Immature natural killer cell (primary cell): ENCODE data around the gene ILDR2. TPM values are rescaled to one million over a fixed set of nuclear protein-coding genes. Genes with fewer than 3 reads are reported as not detected.
A peak's percentile ranks its signal among the peaks of the same experiment; 100 is the strongest.

Experiments used
- DNase-seq, 3 donors: peaks; one replicate each; pipeline ENCODE4 v3.0.0; 2022; ENCODE audit warnings: mixed read lengths in 1 of 3
- H3K27ac Mint-ChIP-seq, 6 donors: one replicate each; pipeline ENCODE4 v1.8.0; 2020; ENCODE audit warnings: mixed read lengths in 6 of 6, mild to moderate bottlenecking in 5 of 6, inconsistent platforms in 4 of 6, moderate library complexity in 3 of 6
- H3K27me3 Mint-ChIP-seq, 3 donors: one replicate each; pipeline ENCODE4 v1.8.0; 2020 to 2021; ENCODE audit warnings: low read depth in 3 of 3, mild to moderate bottlenecking in 3 of 3, mixed read lengths in 3 of 3, moderate library complexity in 3 of 3, inconsistent platforms in 1 of 3
- H3K36me3 Mint-ChIP-seq, 3 donors: one replicate each; pipeline ENCODE4 v1.8.0; 2020; ENCODE audit warnings: mixed read lengths in 3 of 3, inconsistent platforms in 2 of 3, mild to moderate bottlenecking in 2 of 3
- H3K4me1 Mint-ChIP-seq, 2 donors: one replicate each; pipeline ENCODE4 v1.8.0; 2020; ENCODE audit warnings: inconsistent platforms in 2 of 2, mild to moderate bottlenecking in 2 of 2, mixed read lengths in 2 of 2, moderate library complexity in 1 of 2
- H3K4me3 Mint-ChIP-seq, 5 donors: one replicate each; pipeline ENCODE4 v1.8.0; 2020; ENCODE audit warnings: mild to moderate bottlenecking in 5 of 5, mixed read lengths in 5 of 5, inconsistent platforms in 3 of 5, moderate library complexity in 3 of 5
- H3K9me3 Mint-ChIP-seq, 6 donors: one replicate each; pipeline ENCODE4 v1.8.0; 2020; ENCODE audit warnings: mild to moderate bottlenecking in 6 of 6, mixed read lengths in 6 of 6, inconsistent platforms in 4 of 6, moderate library complexity in 3 of 6
- polyA plus RNA-seq, 3 donors: library from polyadenylated mRNA; unstranded; fragments of 300-500 nt; fragmentation: Illumina TruSeq; gene quantifications; one replicate each; pipeline ENCODE4 v1.2.3, GENCODE V29; 2021

ILDR2 gene
- polyA plus RNA-seq, 3 donors from 2014 or later, result 1.9 TPM; not detected in 2

DNA sequence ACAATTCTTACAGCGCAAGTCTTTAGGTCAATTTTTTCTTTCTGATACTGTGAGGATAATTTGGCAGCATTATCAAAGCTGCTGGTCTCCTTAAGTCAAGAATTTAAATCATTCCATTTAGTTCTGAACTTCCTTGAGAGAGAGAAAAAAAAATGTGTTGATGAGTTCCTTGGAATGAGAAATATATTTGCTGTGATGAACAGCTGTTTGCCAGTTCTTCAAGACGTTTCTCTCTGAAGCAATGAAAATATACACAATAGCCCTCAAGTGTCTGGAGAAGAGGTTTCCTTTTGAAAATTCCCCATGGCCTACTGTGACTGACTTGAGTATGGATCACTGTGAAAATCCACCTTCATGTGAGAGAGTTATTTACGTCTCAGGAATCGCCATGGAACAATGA lies 68.3 kb downstream of the ILDR2 start:
- Mint-ChIP-seq H3K4me3 (no peak overlapping the region), H3K4me1 (peaks cover 10 to 23% of the 10 kb centered on the region in 2 donors), H3K36me3 (no peaks in the 10 kb centered on the region), H3K27me3 (peaks cover 0 to 6% (median 2%) of the 10 kb centered on the region in 3 donors), H3K9me3 (no peaks in the 10 kb centered on the region), H3K27ac (no peak overlapping the region)
- no peak for DNase-seq

DNA sequence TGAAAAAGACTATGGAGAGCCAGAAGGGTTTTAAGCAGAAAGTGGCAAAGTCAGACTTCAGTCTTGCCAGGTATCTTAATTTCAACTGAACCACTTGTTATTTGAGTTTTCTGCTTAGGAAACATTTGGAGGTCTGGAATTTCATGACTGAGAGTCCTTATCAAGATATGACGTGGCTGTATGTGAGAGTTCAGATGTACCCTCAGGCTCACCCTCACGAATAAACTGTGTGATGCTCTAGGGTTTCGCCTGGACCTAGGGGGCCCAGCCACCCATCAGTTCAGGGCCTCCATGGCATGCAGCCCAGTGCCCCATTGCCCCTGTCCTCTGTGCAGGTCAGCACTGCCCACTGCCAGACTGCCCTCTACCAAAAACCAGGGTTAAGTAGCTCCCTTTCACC lies 68.7 kb downstream of the ILDR2 start:
- no peak for DNase-seq
- Mint-ChIP-seq H3K27ac (no peak overlapping the region), H3K9me3 (no peaks in the 10 kb centered on the region), H3K4me1 (peaks cover 10 to 23% of the 10 kb centered on the region in 2 donors), H3K36me3 (no peaks in the 10 kb centered on the region), H3K27me3 (peaks cover 0 to 6% (median 2%) of the 10 kb centered on the region in 3 donors), H3K4me3 (no peak overlapping the region)

DNA sequence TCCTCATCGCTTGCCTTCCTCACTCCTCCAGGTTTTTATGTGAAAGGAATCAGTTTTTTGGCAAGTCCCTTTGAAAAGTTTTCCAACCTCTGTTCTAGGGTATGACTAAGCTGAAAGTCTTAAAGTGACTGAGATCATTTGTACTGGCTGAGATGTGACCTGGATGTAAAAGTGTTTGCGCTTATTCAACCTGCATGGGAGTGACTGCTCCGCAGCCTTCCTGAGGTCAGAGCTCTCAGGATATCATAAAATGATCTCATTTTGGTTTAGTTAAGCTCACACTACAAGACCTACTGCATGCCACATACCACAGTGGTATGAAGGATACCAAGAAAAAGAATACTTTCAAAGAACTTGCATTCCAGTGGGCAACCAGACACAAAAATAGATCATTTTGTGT lies 69.4 kb downstream of the ILDR2 start:
- Mint-ChIP-seq H3K4me3 (peak overlapping the region in 2 of 5 donors; percentile 0 to 1), H3K27me3 (peaks cover 0 to 7% (median 2%) of the 10 kb centered on the region in 3 donors), H3K9me3 (no peaks in the 10 kb centered on the region), H3K4me1 (peaks cover 10 to 19% of the 10 kb centered on the region in 2 donors), H3K36me3 (no peaks in the 10 kb centered on the region), H3K27ac (no peak overlapping the region)
- no peak for DNase-seq

DNA sequence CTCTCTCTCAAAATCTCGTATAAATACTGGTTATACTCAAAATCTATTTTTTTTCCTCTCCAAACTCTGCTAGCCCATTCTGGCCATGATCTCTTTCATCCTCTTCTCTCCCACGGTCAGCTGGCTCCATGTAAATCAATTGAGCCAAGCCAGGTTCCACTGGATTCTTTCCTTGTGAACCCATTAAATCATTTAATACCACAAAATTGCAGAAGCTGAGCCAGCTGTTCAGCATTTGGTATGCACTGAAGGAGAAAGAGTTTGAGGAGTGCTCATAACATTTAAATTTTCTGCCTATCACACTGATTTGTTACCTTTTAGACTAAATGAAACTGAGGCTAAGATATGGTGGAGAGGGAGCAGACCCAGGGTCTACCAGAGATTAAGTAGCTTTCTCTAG lies 70.2 kb downstream of the ILDR2 start:
- no peak overlapping the region for H3K4me3 Mint-ChIP-seq
- H3K27me3 Mint-ChIP-seq, result peaks cover 0 to 4% (median 2%) of the 10 kb centered on the region in 3 donors
- H3K9me3 Mint-ChIP-seq, result no peaks in the 10 kb centered on the region
- H3K36me3 Mint-ChIP-seq, result no peaks in the 10 kb centered on the region
- no peak overlapping the region for H3K27ac Mint-ChIP-seq
- no peak for DNase-seq
- H3K4me1 Mint-ChIP-seq, result peaks cover 7 to 12% of the 10 kb centered on the region in 2 donors

DNA sequence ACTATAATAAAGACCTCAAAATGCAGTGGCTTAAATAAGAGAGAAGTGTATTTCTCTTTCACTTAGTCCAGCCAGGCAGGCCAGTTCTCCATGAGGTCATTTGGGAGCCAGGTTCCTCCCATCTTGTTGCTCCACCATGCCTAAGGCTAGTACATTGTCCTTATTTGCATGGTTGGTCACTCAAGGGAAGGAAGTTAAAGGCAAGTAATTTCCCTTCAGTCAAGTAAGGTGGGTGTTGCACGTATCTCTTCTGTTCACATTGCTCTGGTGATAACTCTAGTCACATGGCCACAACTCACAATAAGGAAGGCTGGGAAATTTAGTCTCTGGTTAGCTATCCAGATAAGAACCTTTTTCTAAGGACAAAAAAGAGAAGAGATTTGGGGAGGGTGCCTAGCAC lies 72.1 kb downstream of the ILDR2 start:
- Mint-ChIP-seq H3K36me3 (no peaks in the 10 kb centered on the region), H3K4me3 (no peak overlapping the region)

DNA sequence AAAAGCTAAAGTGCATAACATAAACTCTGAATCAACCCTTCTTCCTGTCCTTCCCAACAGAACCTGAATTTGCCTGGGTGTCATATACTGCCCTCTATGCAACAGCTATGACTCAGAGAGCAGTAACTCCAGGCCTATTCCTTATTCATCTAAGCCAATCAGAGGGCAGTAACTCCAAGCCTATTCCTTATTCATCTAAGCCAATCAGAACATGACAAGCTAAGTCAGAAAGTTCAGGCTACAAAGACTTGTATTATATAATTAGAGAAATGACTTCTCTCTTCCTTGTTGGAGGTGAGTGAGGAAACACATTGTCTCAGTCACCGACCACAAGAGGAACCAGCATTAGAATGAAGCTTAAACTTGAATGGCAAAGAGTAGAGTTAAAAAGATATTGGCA lies 73.1 kb downstream of the ILDR2 start:
- Mint-ChIP-seq H3K4me3 (no peak overlapping the region), H3K36me3 (no peaks in the 10 kb centered on the region), H3K27me3 (peaks cover 0 to 9% (median 2%) of the 10 kb centered on the region in 3 donors), H3K9me3 (no peaks in the 10 kb centered on the region), H3K4me1 (peaks cover 7 to 12% of the 10 kb centered on the region in 2 donors), H3K27ac (no peak overlapping the region)
- no peak for DNase-seq

More for the DNA sequence above, 72.1 kb downstream of the ILDR2 start:
- DNase-seq, result no peak
- H3K9me3 Mint-ChIP-seq, result no peaks in the 10 kb centered on the region
- H3K4me1 Mint-ChIP-seq, result peaks cover 7 to 12% of the 10 kb centered on the region in 2 donors
- peaks cover 0 to 9% (median 2%) of the 10 kb centered on the region in 3 donors for H3K27me3 Mint-ChIP-seq
- H3K27ac Mint-ChIP-seq, result no peak overlapping the region

DNA sequence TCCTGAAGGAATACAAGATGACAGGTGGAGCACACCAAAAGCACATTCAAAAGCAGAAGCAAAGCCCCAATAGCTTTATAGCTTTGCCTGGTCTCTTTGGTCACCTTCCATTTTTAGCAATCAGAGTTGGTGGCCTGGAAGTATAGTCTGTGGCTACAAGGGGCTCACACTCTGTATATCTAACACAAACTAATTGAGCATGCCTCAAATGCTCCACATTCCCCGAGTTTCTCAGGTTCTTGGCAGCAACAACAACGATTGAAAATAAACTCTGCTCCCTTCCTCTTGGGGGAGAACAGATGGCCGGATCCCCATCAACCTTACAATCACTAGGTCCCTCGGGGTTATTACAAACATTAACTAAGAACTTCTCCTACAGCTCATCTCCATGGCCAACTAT lies 74.4 kb downstream of the ILDR2 start:
- no peak overlapping the region for H3K4me3 Mint-ChIP-seq
- peaks cover 0 to 5% (median 1%) of the 10 kb centered on the region in 6 donors for H3K9me3 Mint-ChIP-seq
- peaks cover 3 to 4% of the 10 kb centered on the region in 2 donors for H3K4me1 Mint-ChIP-seq
- DNase-seq, result no peak
- peaks cover 2 to 10% (median 3%) of the 10 kb centered on the region in 3 donors for H3K27me3 Mint-ChIP-seq
- peaks cover 0 to 3% (median 0%) of the 10 kb centered on the region in 3 donors for H3K36me3 Mint-ChIP-seq
- H3K27ac Mint-ChIP-seq, result no peak overlapping the region

DNA sequence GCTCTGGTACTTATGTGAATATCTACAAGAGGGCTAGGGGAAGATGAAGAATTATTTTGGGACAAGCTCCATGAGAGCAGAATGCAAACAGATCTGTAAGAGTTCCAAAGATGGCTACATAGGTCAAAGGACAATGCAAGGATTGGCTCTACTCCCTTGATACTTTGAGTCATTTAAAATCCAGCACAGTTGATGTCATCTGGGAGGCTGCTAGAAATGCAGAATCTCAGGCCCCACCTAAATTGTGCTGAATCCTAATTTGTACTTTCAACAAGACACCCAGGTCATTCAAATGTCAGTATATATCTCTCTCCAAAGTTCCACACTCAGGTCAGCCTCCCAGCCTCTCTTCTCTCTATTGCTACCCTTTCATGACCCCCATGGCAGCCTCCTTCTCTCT lies 75.6 kb downstream of the ILDR2 start:
- Mint-ChIP-seq H3K27ac (no peak overlapping the region), H3K4me3 (no peak overlapping the region), H3K36me3 (peaks cover 0 to 3% (median 0%) of the 10 kb centered on the region in 3 donors), H3K9me3 (peaks cover 0 to 5% (median 1%) of the 10 kb centered on the region in 6 donors), H3K27me3 (peaks cover 2 to 10% (median 3%) of the 10 kb centered on the region in 3 donors), H3K4me1 (no peaks in the 10 kb centered on the region)
- no peak for DNase-seq

DNA sequence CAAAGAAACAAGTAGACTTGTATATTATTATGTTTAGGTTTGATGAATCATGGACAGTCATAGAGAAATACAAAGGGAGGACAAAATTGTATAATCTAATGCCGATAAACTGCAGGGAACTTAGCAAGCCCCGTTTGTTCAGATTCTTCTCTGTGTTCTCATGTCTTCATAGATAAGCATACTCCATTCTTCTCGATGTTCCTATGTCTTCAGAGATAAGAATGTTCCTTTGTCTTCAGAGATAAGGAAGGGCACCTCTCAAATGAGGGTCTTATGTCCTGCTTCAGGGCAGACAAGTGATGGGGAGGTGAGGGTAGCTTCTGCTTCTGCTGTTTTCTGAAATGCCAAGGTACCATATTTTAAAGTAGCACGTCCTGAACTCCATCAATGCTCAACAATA lies 79.6 kb downstream of the ILDR2 start:
- Mint-ChIP-seq H3K27ac (no peak overlapping the region), H3K4me1 (no peaks in the 10 kb centered on the region), H3K4me3 (no peak overlapping the region), H3K9me3 (peaks cover 0 to 5% (median 1%) of the 10 kb centered on the region in 6 donors), H3K27me3 (peaks cover 0 to 12% (median 5%) of the 10 kb centered on the region in 3 donors), H3K36me3 (peaks cover 0 to 3% (median 0%) of the 10 kb centered on the region in 3 donors)
- DNase-seq, result no peak

DNA sequence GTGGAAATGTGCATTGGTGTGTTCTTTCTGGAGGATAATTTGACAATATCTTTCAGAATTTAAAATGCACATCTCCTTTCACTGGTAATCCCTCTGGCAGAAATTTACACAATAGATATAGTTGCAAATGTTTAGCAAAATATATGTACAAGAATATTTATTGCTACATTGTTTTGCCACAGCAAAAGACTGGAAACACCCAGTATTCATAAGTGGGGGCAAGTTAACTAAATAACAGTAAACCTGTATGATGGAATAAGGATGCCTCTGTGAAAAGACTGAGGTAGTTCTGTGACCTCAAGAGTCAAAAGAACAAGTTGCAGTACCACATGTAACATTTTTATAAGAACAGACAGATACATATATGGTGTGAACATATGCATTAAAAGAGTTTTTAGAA lies 85.6 kb downstream of the ILDR2 start:
- Mint-ChIP-seq H3K27ac (no peak overlapping the region), H3K9me3 (no peaks in the 10 kb centered on the region), H3K4me1 (peaks cover 12 to 13% of the 10 kb centered on the region in 2 donors), H3K4me3 (no peak overlapping the region), H3K36me3 (no peaks in the 10 kb centered on the region), H3K27me3 (peaks cover 1 to 10% (median 4%) of the 10 kb centered on the region in 3 donors)
- DNase-seq, result no peak

DNA sequence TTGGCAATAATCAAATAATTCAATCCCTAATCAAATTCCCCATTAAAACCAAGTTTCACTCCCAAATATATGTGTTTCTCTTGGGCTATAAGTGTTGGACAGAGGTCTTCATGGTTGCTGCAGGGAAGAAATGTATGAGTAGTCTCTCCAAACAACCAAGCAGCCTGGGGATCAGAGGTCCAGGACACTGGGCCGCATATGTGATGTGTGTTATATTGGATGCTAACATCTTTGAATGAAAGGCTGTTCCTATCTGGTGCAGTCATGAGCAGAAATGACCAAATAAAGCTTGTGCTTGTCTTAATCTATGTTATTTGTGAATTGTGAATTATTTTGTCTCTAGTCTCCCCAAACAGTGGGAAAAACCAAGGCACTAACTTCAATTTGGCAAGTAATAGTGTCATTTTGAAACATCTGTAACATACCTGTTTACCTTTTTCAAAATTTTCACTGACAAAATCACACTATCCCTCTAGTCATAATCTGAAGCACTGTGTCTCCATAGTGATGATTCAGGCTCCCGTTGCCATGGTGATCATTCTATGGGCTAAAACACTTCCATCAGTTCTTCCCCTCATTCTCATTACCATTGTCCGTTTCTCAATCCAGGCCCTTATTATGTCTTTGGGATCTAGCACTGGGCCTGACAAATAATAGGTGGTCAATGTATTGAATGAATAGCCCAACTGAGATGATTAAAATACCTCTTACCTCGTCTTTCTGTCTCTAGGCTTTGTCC lies 86.8 kb downstream of the ILDR2 start:
- Mint-ChIP-seq H3K9me3 (peaks cover 0 to under 1% (median 0%) of the 10 kb centered on the region in 6 donors), H3K27ac (no peak overlapping the region), H3K4me1 (peaks cover 23 to 24% of the 10 kb centered on the region in 2 donors), H3K4me3 (no peak overlapping the region), H3K27me3 (peaks cover 1 to 18% (median 4%) of the 10 kb centered on the region in 3 donors), H3K36me3 (no peaks in the 10 kb centered on the region)
- no peak for DNase-seq

DNA sequence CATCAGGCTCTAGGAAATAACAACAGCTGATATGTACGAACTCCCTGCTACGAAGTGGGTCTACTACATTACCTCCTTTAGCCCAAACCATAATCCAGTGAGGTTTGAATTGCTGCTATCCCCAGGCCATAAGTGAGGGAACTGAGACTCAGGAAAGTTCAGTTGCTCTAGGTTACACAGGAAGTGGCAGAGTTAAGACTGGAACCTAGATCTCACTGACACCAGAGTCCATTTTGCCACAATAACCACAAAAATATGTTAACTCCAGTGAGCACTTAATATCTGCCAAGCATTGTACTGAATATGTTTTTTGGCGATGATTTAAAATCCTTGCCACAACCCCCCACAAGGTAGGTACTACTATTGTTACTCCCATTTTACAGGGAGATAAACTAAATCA lies 90.4 kb downstream of the ILDR2 start:
- Mint-ChIP-seq H3K4me1 (peaks cover 25 to 27% of the 10 kb centered on the region in 2 donors), H3K9me3 (peaks cover 0 to 1% (median 0%) of the 10 kb centered on the region in 6 donors), H3K27ac (peak overlapping the region in 2 of 6 donors; percentile 9 to 23), H3K27me3 (peaks cover 0 to 14% (median 8%) of the 10 kb centered on the region in 3 donors), H3K4me3 (peak overlapping the region; percentile 49 to 75 (median 62)), H3K36me3 (no peaks in the 10 kb centered on the region)
- peak; percentile 19 to 33 (median 26) for DNase-seq

DNA sequence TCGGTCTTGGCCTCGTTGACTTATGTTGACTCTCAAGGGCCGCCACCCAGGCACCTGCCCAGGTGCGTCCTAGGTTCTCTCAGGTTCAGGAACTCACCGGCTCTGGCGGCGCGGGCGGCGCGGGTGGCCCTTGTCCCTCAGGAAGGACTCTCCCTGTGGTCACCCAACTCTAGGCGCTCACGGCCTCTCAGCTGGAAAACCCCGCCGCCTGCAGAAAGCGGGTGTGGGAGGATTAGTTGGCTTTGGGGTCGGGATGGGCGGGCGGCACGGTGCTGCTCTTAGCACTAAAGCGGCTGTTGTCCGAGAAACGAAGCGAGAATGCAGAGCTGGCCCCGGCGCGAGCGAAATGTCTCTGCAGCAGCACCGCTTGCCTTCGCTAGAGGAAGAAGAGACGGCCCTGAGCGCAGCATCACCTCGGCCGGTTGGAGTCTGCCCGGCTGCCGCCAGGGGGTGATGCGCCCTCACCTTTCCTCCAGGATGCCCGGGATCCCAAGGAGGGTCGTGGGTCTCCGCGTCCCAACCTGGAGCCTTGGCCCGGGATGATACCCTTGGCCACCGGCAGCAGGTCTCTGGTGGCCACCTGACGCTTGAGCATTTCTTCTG lies 91.2 kb downstream of the ILDR2 start:
- H3K36me3 Mint-ChIP-seq, result no peaks in the 10 kb centered on the region
- peaks cover 25 to 27% of the 10 kb centered on the region in 2 donors for H3K4me1 Mint-ChIP-seq
- peaks cover 0 to 1% (median 0%) of the 10 kb centered on the region in 6 donors for H3K9me3 Mint-ChIP-seq
- peak overlapping the region; percentile 60 to 75 (median 62) for H3K4me3 Mint-ChIP-seq
- H3K27ac Mint-ChIP-seq, result no peak overlapping the region
- peak in 2 of 3 donors; percentile 18 to 22 for DNase-seq
- H3K27me3 Mint-ChIP-seq, result peaks cover 0 to 14% (median 10%) of the 10 kb centered on the region in 3 donors

DNA sequence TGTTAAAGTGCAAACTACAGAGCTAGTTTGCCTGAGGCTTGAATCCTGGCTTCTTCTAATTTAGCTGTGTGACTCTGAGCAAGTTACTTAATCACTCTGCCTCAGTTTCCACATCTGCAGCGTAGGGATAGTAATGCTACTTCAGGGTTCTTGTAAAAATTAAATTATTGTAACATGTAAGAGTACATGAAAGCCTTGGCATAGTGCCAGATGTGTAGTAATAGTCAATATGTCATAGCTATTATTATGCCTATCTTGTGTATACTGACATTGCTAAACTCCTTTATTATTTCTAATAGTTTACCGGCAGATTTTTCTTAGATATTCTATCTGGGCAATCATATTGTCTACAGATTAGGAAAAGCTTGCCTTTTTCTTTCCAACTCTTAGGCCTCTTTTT lies 92.4 kb downstream of the ILDR2 start:
- Mint-ChIP-seq H3K9me3 (peaks cover 0 to 1% (median 0%) of the 10 kb centered on the region in 6 donors), H3K4me3 (no peak overlapping the region), H3K27me3 (peaks cover 0 to 12% (median 10%) of the 10 kb centered on the region in 3 donors), H3K4me1 (peaks cover 25 to 27% of the 10 kb centered on the region in 2 donors), H3K27ac (no peak overlapping the region), H3K36me3 (no peaks in the 10 kb centered on the region)
- no peak for DNase-seq
